ENCODE data around the gene GSTM1. TPM values are rescaled to one million over a fixed set of nuclear protein-coding genes. Genes with fewer than 3 reads are reported as not detected.
"Not testable (repeated sequence)": the region's sequence is repeated elsewhere in the genome, so short reads cannot be mapped to it uniquely, and the experiment has no call there.

GSTM1 gene
- total RNA-seq, 1 donor from 2014 or later: not detected

DNA sequence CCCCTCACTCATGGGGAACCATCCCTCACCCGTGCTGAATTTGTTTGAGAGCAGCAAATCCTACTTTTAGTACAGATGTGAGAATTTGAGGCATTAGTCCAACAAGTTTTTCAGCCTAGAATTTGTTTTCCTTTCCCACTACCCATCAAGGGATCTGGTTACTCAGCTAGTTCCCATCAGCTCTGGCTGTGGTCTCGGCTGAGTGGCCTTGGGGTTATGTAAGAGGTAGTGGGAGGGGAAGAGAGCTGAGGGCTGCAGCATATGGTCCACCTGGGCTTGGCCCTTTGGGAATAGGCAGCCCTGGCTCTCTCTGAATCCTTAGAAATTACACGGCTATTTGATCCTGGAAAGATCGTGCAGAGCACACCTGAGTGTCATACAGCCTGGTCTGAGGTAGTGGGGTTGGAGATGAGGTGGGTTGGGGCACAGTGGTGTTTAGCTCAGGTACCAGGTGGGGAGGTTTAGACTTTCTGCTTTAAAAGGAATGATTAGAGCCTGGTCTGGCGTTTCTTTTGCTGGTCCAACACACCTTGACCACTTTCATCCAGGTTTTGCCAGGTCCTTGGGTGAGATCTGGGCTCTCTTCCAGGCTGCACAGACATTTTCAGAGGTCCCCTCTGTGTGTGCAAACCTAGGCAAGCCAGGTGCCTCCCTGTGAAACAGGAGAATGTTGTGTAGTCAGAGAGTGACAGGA, 27.5 kb upstream of the GSTM1 start:
- H3K4me3 ChIP-seq (ENCODE audit: low read depth, low read length): no peak overlapping the region
- no peak for TF ChIP-seq CTCF (conservative IDR thresholded peaks at IDR 0.05; ENCODE audit: low read depth, low read length)
- no peak for DNase-seq (ENCODE audit: low read depth)

DNA sequence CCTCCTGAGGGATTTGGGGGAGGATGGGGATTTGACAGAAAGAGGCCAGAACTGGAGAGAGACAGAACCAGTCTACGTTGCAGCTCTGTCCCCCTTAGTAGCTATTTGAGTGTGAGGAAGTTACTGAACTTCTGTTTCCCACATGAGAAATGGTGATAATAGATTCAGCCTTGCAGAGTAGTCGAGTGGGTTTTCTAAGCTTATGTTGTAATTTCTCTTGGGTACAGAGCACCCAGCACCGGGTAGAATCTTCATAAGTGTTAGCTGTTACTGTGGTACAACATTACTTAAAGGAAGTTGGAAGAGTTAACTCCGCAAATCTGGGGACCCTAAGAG, 27.0 kb upstream of the GSTM1 start:
- not testable (repeated sequence) for DNase-seq (ENCODE audit: low read depth)

DNA sequence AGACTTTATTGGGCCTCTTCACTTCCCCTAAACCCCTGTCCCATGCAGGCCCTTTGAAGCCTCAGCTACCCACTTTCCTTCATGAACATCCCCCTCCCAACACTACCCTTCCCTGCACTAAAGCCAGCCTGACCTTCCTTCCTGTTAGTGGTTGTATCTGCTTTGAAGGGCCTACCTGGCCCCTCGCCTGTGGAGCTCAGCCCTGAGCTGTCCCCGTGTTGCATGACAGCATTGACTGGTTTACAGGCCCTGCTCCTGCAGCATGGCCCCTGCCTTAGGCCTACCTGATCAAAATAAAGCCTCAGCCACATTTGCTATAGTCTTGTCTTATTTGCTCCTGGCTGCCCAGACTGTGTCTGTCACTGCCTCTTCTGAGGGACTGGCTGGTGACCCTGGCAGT, 26.2 kb upstream of the GSTM1 start:
- DNase-seq (ENCODE audit: low read depth): no peak
- no peak for TF ChIP-seq CTCF (conservative IDR thresholded peaks at IDR 0.05; ENCODE audit: low read depth, low read length)

More for the DNA sequence above, 27.0 kb upstream of the GSTM1 start:
- not testable (repeated sequence) for H3K4me3 ChIP-seq (ENCODE audit: low read depth, low read length)

DNA sequence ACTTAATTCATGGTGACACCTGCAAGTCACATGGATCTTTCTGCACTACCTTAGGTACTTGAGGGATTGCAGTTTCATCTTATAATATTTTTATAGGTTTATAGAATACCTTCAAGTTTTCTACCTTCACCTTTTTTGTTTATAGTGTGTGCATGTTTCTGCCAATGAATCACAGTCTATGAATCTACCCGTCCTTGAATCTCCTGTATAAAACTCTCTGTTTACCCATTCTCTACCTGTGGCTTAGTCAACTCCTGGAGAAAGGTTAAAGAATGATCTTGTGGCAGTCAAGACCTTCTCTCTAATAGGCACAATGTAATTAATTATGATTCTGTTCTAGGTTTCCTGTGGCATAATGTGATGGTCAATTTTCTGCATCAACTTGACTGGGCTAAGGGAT, 22.9 kb upstream of the GSTM1 start:
- no peak for DNase-seq (ENCODE audit: low read depth)
- H3K4me3 ChIP-seq (ENCODE audit: low read depth, low read length): no peak overlapping the region
- no peak for TF ChIP-seq CTCF (conservative IDR thresholded peaks at IDR 0.05; ENCODE audit: low read depth, low read length)

More for the DNA sequence above, 26.2 kb upstream of the GSTM1 start:
- H3K4me3 ChIP-seq (ENCODE audit: low read depth, low read length): no peak overlapping the region

DNA sequence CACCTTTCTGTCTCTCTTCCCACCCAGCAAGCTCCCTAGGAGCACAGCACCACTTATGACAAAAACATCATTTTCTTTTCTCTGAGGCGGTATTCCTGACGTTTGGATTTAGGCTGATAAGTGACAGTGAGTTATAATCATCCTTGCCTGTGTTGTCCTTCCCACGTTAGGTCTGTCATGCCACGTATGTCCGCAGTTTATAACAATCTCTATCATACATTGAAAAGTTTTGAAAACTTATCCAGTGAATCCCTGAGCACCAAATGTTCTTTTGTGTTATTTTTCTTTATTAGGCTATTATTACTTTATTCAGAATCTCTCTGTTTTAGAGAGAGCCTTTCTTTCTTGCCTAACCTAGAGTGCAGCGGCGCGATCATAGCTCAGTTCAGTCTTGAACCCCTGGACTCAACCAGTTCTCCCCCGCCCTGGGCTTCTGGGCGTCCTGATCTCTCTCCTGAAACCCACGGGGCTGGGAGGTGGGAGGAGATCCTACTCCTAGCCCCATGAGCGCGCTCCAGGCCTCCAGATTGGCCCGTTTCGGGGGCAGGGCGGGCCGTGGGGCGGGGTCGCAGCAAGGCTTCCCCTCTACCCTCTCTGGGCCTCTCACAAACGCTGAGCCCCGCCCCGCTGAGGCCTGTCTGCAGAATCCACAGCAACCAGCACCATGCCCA, 20.0 kb upstream of the GSTM1 start, which contains the start of gene GSTM2:
GSTM2 (plus strand) TSS at position 606 of the 671 bp plus-strand sequence; CDS start at position 665, 59 bp downstream.
- TF ChIP-seq CTCF (conservative IDR thresholded peaks at IDR 0.05; ENCODE audit: low read depth, low read length): no peak
- H3K4me3 ChIP-seq (ENCODE audit: low read depth, low read length): peak within 1 kb of the TSS; percentile 45
- DNase-seq (ENCODE audit: low read depth): no peak

DNA sequence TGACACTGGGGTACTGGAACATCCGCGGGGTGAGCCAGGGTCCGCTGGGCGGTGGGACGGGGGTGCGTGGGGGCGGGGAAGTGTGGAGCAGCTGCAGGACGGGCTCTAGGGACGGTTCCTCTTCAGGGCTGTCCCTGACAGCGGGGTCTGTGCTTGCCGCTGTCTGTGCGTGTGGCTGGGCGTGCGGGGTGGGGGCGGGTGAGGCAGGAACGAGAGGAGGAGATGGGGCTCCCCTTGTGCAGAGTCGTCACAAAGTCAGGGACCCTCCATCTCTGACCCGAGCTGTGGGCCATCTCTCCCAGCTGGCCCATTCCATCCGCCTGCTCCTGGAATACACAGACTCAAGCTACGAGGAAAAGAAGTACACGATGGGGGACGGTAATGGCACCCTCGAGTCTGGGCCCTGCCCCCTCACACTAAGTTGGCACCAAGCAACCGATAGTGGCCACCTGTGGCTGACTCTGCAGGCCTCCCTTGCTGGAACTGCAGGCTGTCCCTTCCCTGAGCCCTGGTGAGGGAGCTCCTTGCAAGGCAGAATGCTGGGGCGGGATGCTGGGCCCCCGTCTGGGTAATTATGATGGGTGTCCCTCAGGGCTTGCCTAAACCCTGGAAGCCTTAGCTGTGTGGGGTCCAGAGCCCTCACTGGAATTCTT, 19.4 kb upstream of the GSTM1 start:
- TF ChIP-seq CTCF (conservative IDR thresholded peaks at IDR 0.05; ENCODE audit: low read depth, low read length): no peak
- DNase-seq (ENCODE audit: low read depth): no peak
- H3K4me3 ChIP-seq (ENCODE audit: low read depth, low read length): peak overlapping the region; percentile 45

- no peak overlapping the region for H3K4me3 ChIP-seq (ENCODE audit: low read depth, low read length)
- no peak for DNase-seq (ENCODE audit: low read depth)
- no peak for TF ChIP-seq CTCF (conservative IDR thresholded peaks at IDR 0.05; ENCODE audit: low read depth, low read length)
These were observed 18.2 kb upstream of the GSTM1 start for GRCh38 chr1:109669246-109669948.

DNA sequence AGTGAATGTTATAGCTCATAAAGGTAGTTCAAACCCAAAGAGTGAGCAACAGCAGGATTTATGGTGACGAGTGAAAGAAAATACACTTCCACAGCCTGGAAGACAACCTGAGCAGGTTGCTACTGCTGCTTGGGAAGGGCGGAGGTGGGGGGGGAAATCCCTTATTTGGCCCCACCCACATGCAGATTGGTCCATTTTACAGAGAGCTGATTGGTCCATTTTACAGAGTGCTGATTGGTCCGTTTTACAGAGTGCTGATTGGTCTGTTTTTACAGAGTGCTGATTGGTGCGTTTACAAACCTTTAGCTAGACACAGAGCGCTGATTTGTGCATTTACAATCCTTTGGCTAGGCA, 17.7 kb upstream of the GSTM1 start:
- H3K4me3 ChIP-seq (ENCODE audit: low read depth, low read length); DNase-seq (ENCODE audit: low read depth): not testable (repeated sequence)
